ENCODE data around the gene DTWD2.
"Not testable (repeated sequence)": the region's sequence is repeated elsewhere in the genome, so short reads cannot be mapped to it uniquely, and the experiment has no call there.

DTWD2 gene

GRCh38 chr5:118994595-118994994, 6.2 kb upstream of the DTWD2 start:
- no peak for DNase-seq

DNA sequence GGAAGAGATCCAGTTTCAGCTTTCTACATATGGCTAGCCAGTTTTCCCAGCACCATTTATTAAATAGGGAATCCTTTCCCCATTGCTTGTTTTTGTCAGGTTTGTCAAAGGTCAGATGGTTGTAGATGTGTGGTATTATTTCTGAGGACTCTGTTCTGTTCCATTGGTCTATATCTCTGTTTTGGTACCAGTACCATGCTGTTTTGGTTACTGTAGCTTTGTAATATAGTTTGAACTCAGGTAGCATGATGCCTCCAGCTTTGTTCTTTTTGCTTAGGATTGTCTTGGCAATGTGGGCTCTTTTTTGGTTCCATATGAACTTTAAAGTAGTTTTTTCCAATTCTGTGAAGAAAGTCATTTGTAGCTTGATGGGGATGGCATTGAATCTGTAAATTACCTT, 4.8 kb upstream of the DTWD2 start:
- DNase-seq = not testable (repeated sequence)

- not testable (repeated sequence) for DNase-seq
Measured at GRCh38 chr5:118992055-118992454, 3.7 kb upstream of the DTWD2 start.

DNA sequence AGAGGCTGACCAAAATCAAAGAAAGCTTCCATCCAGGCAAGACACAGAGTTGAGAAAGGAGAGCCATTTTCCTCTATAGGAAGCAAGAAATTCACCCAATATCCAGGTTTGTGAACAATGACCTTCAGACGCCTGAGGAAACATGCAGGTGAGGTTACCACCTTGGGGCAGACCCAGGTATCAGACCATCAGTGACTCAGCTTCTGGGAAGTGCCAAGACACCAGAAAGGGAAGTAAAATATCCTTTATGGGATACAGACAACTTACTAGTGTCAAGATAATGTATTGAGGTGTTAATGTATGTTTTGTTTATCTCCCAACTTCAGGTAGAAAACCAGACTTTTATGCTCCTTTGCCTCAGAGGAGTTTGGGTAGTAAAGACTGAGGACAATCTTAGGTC, 2.2 kb upstream of the DTWD2 start:
- no peak for DNase-seq

- no peak for DNase-seq
Measured at GRCh38 chr5:118989816-118990215, 1.5 kb upstream of the DTWD2 start.

DNA sequence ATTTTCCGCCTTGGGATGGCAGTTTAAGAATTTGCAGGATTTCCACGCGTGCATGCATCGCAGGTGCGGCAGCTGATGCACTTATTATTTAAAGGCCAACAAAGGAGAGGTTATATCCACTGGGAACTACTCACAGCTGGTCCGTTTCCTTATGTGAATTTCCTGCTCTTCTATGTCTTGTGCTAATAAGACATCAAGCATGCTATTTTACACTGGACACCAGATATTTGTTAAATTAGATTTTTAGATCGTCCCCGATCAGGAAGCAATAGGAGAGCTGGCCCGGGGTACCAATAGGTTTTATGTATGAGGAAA, 476 bp upstream of the DTWD2 start:
- no peak for DNase-seq

DNA sequence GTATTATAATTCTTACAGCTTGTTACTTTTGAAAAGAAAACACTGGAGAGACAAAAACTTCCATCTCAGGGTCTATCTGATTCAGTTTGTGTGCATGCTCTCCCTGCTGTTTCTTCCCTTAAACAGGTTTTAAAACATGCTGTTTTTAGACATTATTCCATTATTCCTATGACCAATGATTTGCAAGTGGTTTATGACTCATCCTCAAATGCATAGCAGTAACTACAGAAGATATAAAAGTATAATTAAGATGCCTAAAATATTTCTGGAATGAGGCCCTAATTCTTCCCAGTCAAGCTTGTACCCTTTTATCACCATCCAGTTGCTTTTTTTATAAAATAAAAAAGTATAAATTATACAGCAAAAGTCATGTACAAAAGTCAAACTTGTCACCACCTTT, 3.7 kb downstream of the DTWD2 start:
- no peak for DNase-seq

DNA sequence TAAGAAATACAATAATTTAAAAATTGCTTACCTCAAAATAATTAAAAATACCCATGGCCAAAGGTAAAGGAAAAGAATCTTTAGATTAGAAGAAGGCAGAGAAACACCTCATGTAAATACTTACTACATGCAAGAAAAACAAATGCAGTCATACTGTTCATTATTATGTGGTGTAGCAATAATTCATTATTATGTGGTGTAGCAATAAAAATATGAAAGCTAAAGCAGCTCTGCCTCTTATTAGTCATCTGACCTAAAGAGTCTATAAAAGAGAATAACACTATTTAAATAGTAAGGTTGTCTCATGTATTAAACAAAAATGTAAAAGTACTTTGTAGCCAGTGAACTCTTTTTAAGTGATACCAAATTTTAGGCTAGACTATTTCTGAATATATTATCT, 6.6 kb downstream of the DTWD2 start:
- DNase-seq = no peak

GRCh38 chr5:118980438-118980837, 7.9 kb downstream of the DTWD2 start:
- no peak for DNase-seq

DNA sequence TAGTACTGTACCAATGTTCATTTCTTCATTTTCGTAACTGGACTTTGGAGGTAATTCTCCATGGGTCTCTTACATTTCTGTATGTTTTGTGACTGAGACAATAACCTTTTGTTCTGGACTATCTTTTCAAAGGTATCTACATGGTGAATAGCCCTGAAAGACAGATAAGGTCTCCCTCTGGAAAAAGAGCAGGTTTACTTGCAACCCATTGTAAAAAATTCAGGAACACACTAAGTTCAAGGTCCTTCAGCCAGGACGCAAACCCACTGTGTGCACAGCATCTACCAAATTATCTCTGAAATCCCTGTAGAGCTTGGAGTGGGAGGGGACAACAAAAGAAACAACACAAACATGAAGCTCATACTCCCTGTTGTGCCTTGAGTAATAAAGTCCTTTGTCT, 8.3 kb downstream of the DTWD2 start:
- no peak for DNase-seq

GRCh38 chr5:118973779-118974445, 14.4 kb downstream of the DTWD2 start:
- DNase-seq = not testable (repeated sequence)

- no peak for DNase-seq
Measured at GRCh38 chr5:118968925-118969375, 19.4 kb downstream of the DTWD2 start.

DNA sequence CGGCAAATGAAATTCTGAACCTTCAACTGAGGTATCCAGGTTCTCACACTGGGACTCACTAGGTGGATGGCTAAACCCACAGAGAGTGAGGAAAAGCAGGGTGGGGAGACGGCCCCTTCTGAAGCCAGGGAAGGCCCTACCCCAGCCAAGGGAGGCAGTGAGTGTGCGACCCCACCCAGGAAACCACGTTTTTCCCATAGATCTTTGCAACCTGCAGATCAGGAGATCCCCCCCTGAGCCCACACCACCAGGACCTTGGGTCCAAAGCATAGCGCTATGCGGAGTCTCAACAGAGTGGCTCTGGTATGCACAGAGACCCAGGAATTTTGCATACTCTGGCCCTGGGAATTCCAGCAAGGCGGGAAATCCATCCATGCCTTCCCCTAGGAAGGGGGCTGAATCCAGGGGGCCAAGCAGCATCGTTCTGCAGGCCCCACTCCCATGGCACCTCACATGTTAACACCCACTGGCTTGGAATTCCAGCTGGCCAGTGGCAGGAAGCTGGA, 19.9 kb downstream of the DTWD2 start:
- no peak for DNase-seq

- DNase-seq = no peak
Measured at GRCh38 chr5:118967059-118967508, 21.3 kb downstream of the DTWD2 start.

GRCh38 chr5:118965890-118966289, 22.5 kb downstream of the DTWD2 start:
- no peak for DNase-seq

DNA sequence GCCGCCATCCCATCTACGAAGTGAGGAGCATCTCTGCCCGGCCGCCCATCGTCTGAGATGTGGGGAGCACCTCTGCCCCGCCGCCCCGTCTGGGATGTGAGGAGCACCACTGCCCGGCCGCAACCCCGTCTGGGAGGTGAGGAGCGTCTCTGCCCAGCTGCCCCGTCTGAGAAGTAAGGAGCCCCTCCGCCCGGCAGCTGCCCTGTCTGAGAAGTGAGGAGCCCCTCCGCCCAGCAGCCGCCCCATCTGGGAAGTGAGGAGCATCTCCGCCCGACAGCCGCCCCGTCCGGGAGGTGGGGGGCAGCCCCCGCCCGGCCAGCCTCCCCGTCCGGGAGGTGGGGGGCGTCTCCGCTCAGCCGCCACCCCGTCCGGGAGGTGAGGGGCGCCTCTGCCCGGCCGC, 23.4 kb downstream of the DTWD2 start:
- not testable (repeated sequence) for DNase-seq

GRCh38 chr5:118964388-118964787, 24.0 kb downstream of the DTWD2 start:
- not testable (repeated sequence) for DNase-seq

- DNase-seq = no peak
Measured at GRCh38 chr5:118963169-118963568, 25.2 kb downstream of the DTWD2 start.

DNA sequence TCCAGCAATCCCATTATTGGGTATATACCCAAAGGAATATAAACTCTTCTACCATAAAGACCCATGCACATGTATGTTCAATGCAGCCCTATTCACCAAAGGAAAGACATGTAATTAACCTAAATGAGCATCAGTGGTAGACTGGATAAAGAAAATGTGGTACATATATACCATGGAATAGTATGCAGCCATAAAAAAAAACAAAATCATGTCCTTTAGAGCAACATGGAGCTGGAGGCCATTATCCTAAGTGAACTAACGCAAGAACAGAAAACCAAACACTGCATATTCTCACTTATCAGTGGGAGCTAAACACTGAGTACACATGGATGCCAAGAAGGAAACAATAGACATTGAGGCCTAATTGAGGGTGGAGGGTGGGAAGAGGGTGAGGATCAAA, 27.8 kb downstream of the DTWD2 start:
- no peak for DNase-seq

DNA sequence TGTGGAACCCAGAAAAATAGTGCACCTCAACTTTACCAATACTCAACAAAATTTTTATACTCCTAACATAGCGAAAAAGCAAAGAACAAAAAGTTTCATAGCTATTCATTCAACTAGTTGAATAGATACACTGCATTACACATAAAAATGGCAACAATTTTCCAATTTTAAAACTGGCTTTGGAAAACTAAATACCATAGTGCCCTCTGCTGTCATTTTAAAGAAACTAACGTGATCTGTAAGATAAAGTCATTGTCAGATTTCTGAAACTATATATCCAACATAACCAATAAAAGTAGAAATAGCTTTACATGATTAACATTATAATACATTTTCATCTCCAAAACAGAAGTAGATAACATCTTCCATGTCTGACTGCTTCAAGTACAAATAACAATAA, 31.6 kb downstream of the DTWD2 start:
- no peak for DNase-seq

GRCh38 chr5:118953652-118954005, 34.7 kb downstream of the DTWD2 start:
- DNase-seq = no peak

- no peak for DNase-seq
Measured at GRCh38 chr5:118952992-118953651, 35.2 kb downstream of the DTWD2 start.

GRCh38 chr5:118952306-118952705, 36.0 kb downstream of the DTWD2 start:
- DNase-seq = not testable (repeated sequence)

DNA sequence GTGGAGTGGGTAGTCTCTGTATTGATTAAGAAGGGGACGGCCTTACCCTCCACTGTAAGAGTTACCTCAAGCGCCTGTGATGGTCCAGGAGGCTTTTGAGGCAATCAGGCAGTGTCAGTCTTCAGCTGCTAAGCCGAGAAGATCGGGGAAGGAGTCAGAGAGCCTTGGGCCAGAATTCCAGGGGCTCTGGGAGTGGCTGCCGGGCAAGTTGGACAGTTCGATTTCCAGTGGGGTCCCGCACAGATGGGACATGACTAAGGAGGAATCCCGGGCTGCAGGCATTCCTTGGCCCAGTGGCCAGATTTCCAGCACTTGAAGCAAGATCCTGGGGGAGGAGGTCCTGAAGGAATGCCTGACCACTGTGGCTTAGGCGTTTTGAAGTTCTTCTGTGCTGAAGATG, 38.0 kb downstream of the DTWD2 start:
- DNase-seq = not testable (repeated sequence)
